Suprapubic skin (tissue), 4 donors: ENCODE measurements around the gene SF3A2. TPM values are rescaled to one million over a fixed set of nuclear protein-coding genes. Genes with fewer than 3 reads are reported as not detected.
A peak's percentile ranks its signal among the peaks of the same experiment; 100 is the strongest.

ENCODE experiments used
- DNase-seq, 2 donors: peaks; one replicate each; pipeline ENCODE4 v3.0.0-alpha.2; 2019; ENCODE audit warnings: low spot score in 2 of 2
- H3K27ac ChIP-seq: fragments of 200-600 bp; sonication (generic); one replicate; pipeline ENCODE4 v1.5.1; 2019
- H3K27me3 ChIP-seq: fragments of 200-600 bp; sonication (generic); one replicate; pipeline ENCODE4 v1.5.1; 2019
- H3K36me3 ChIP-seq: fragments of 200-600 bp; sonication (generic); one replicate; pipeline ENCODE4 v1.5.1; 2019
- H3K4me1 ChIP-seq: fragments of 200-600 bp; sonication (generic); one replicate; pipeline ENCODE4 v1.5.1; 2019
- H3K4me3 ChIP-seq: fragments of 200-600 bp; sonication (generic); one replicate; pipeline ENCODE4 v1.5.1; 2019; ENCODE audit warnings: mild to moderate bottlenecking
- H3K9me3 ChIP-seq: fragments of 200-600 bp; sonication (generic); one replicate; pipeline ENCODE4 v1.5.1; 2019
- EP300 ChIP-seq: sonication (generic); formaldehyde crosslinking; IDR thresholded peaks from one replicate; pipeline ENCODE4 v1.6.1; 2017; ENCODE audit warnings: antibody characterized with exemption
- POLR2A ChIP-seq, 2 donors: fragments of 450-650 bp; IDR thresholded peaks; one replicate each; pipeline ENCODE4 v1.6.1; 2017; ENCODE audit warnings: antibody characterized with exemption in 2 of 2, mild to moderate bottlenecking in 2 of 2, moderate library complexity in 2 of 2
- POLR2AphosphoS5 ChIP-seq, 3 donors: sonication (generic); formaldehyde crosslinking; IDR thresholded peaks; one replicate each; pipeline ENCODE4 v1.6.1; 2017; ENCODE audit warnings: antibody characterized with exemption in 3 of 3
- WGBS: methylation state at CpG from one replicate; pipeline ENCODE4 v1.1.5; 2018; 5-methylcytosine and 5-hydroxymethylcytosine counted together
- total RNA-seq, 4 donors: library from RNA; depleted of rRNA; stranded (reverse); fragments of >200 nt; gene quantifications; one replicate each; pipeline ENCODE4 v1.1.0, GENCODE V29; 2016
- TF ChIP-seq, protein P1 (sequence below), 2 donors: fragments of 200-600 bp in 1 of 2; fragments of 450-650 bp in 1 of 2; sonication (generic) in 1 of 2; IDR thresholded peaks; one replicate each; pipeline ENCODE4 v1.5.1; 2016 to 2019; ENCODE audit warnings: antibody characterized with exemption in 2 of 2, mild to moderate bottlenecking in 1 of 2, moderate library complexity in 1 of 2

The SF3A2 gene
- total RNA-seq, 4 donors from 2014 or later = 48.0 to 103 (median 64.8) TPM

DNA sequence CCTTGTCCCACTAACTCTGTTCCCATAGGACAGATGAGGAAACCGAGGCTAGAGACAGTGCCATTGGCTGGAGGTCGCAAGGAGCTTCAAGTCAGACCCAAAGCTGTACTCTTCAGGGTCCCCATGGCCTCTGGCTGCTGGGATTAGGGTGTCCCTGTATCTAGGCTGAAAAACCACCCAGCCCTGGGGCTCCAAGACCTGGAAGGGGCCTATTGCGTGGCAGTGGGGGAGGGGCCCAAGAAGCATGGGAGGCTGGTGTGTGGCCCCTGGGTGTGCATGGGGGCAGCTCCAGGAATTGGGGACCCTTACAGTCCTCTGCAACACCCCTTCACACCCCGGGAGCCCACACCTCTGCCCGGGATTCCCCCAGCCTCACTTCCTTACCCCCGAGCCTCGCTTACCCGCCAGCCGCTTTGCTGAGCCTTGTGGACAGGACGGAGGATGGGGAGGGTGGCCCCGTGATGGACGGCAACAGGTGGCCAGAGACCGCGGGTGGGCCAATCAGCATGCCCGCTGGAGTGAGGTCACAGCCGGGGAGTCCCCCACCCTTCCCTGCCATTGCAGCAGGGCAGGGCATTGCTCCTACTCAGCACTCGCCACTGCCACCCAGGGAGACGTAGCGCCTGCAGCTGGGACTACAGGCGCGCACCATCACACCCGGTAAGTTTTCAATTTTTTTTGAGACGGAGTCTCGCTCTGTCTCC lies 19.5 kb downstream of the SF3A2 start, which contains the start of gene JSRP1:
JSRP1 (minus strand) TSS at position 436 of the 704 bp plus-strand sequence. CDS start 1,103 bp downstream, outside the sequence.
- TF ChIP-seq EP300 (no peak), POLR2AphosphoS5 (IDR thresholded peaks at IDR 0.05) (no peak)
- no peak for DNase-seq
- Histone ChIP-seq H3K4me1 (peaks cover 37% of the 10 kb centered on the region), H3K27ac (no peak within 1 kb of the TSS), H3K27me3 (peaks cover 30% of the 10 kb centered on the region), H3K4me3 (no peak within 1 kb of the TSS), H3K9me3 (no peaks in the 10 kb centered on the region), H3K36me3 (no peaks in the 10 kb centered on the region)
- WGBS = 85% methylated on average over 14 of the region's 24 CpGs

DNA sequence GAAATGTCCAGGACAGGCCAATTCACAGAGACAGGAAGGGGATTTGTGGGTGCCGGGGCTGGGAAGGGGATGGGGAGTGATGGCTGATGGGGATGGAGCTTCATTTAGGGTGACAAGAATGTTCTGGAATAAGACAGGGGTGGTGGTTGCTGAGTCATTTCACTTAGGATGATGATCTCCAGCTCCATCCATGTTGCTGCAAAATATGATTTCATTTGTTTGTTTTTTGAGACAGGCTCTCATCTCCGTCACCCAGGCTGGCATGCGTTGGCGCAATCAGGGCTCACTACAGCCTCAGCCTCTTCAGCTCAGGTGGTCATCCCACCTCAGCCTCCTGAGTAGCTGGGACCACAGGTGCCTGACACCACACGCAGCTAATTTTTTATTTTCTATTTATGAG lies 22.7 kb downstream of the SF3A2 start:
- no peaks in the 10 kb centered on the region for H3K36me3 ChIP-seq
- no peak for DNase-seq
- H3K4me3 ChIP-seq = no peak overlapping the region
- peaks cover 12% of the 10 kb centered on the region for H3K4me1 ChIP-seq
- TF ChIP-seq POLR2AphosphoS5 (IDR thresholded peaks at IDR 0.05) (no peak), EP300 (no peak), POLR2A (IDR thresholded peaks at IDR 0.05) (no peak)
- TF ChIP-seq, protein P1, sequence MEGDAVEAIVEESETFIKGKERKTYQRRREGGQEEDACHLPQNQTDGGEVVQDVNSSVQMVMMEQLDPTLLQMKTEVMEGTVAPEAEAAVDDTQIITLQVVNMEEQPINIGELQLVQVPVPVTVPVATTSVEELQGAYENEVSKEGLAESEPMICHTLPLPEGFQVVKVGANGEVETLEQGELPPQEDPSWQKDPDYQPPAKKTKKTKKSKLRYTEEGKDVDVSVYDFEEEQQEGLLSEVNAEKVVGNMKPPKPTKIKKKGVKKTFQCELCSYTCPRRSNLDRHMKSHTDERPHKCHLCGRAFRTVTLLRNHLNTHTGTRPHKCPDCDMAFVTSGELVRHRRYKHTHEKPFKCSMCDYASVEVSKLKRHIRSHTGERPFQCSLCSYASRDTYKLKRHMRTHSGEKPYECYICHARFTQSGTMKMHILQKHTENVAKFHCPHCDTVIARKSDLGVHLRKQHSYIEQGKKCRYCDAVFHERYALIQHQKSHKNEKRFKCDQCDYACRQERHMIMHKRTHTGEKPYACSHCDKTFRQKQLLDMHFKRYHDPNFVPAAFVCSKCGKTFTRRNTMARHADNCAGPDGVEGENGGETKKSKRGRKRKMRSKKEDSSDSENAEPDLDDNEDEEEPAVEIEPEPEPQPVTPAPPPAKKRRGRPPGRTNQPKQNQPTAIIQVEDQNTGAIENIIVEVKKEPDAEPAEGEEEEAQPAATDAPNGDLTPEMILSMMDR (IDR thresholded peaks at IDR 0.05) = no peak
- H3K9me3 ChIP-seq = no peaks in the 10 kb centered on the region
- 91% methylated on average over 5 of the region's 5 CpGs for WGBS
- no peak overlapping the region for H3K27ac ChIP-seq
- H3K27me3 ChIP-seq = no peaks in the 10 kb centered on the region

DNA sequence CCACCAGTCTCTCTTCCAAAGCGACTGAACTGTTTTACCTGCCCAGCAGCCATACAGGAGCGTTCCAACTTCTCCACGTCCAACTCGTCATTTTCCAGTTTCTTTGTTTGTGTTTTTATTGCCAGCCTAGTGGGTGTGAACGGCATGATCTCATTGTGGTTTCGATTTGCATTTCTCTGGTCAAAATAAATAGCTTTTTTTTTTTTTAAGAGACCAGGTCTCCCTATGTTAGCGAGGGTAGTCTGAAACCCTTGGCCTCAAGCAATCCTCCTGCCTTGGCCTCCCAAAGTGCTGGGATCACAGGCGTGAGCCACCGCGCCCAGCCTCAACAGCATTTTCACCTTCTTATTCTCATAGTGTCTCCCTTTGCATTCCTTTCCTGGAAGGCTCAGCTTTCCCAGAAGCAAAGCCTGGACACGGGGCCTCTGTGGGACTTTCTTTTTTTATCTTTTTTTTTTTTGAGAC lies 23.7 kb downstream of the SF3A2 start:
- 52% methylated on average over 11 of the region's 11 CpGs for WGBS
- Histone ChIP-seq H3K4me1 (peaks cover 12% of the 10 kb centered on the region), H3K36me3 (no peaks in the 10 kb centered on the region), H3K4me3 (no peak overlapping the region), H3K9me3 (no peaks in the 10 kb centered on the region), H3K27ac (peak overlapping the region; percentile 76), H3K27me3 (no peaks in the 10 kb centered on the region)
- DNase-seq = no peak
- TF ChIP-seq EP300 (no peak), POLR2AphosphoS5 (IDR thresholded peaks at IDR 0.05) (no peak), POLR2A (IDR thresholded peaks at IDR 0.05) (no peak)
- TF ChIP-seq, protein P1 (IDR thresholded peaks at IDR 0.05) = no peak

DNA sequence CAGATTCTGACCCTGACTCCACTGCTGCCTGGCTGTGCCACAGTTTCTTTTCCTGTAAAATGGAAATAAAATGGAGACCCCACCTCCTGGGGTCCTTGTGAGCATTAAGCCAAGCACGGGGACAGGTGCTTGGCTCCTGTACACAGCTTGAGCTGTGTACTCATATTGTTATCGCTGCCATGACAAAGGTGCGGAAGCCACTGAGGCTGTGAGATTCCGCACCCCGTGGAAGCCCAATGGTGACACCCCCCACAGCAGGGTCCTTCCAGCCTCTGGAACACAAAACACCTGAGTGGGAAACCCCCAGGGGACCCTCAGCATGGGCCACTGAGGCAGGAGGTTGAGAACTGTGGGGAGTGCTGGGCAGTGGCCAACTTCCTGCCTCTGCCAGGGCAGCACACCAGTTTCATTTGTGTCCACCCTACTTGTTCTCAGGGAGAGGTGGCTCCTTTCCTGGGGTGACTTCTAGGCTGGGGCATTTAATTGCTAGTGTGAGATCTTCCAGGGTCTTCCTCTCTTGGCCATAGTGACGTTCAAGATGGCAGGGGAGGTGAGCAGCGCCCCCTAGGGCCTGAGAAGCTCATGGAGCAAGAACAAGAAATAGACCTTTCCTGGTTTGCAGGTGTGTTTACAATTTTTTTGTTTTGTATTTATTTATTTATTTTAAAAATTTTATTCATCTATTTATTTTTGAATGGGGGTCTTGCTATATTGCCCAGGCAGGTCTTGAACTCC lies 25.0 kb downstream of the SF3A2 start:
- Histone ChIP-seq H3K27ac (no peak overlapping the region), H3K9me3 (no peaks in the 10 kb centered on the region), H3K4me1 (peaks cover 16% of the 10 kb centered on the region), H3K4me3 (no peak overlapping the region), H3K27me3 (no peaks in the 10 kb centered on the region), H3K36me3 (no peaks in the 10 kb centered on the region)
- TF ChIP-seq POLR2AphosphoS5 (IDR thresholded peaks at IDR 0.05) (no peak), EP300 (no peak), POLR2A (IDR thresholded peaks at IDR 0.05) (no peak)
- TF ChIP-seq, protein P1 (IDR thresholded peaks at IDR 0.05) = peak; percentile 16 to 48
- 39% methylated on average over 3 of the region's 7 CpGs for WGBS
- no peak for DNase-seq

DNA sequence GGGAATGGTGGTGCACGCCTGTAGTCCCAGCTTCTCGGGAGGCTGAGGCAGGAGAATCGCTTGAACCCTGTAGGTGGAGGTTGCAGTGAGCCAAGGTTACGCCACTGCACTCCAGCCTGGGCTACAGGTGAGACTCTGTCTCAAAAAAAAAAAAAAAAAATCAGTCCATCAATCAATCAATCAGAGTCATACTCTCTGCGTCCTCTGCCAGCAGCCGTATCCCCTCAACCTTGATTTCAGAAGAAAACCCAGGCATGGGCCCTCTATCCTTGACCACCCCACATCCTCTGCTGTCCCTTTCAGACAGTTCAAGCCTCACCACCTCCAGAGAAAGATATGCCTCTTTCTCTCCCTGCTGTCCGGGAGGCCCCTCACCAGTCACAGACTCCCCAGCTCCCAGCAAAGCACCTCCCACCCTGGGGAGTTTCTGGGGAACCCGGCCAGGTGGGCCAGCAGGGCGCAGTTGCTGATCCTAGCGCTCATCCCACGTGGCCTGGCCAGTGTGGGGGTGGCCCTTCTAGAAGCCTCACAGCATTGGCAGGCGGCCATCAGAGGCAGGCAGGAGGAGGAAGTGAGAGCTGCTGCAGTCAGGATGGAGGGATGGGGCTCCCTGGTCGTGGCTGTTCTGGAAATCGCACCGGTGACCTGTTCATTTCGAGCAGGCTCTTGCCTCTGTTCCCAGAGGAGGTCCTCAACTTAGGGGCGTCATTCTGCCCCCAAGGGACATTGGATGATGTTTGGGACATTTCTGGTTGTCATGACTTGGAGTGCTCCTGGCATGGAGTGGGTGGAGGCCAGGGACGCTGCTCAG lies 29.8 kb downstream of the SF3A2 start:
- H3K36me3 ChIP-seq = no peaks in the 10 kb centered on the region
- TF ChIP-seq POLR2AphosphoS5 (IDR thresholded peaks at IDR 0.05) (no peak), POLR2A (IDR thresholded peaks at IDR 0.05) (peak in 1 of 2 donors; percentile 3)
- H3K27me3 ChIP-seq = no peaks in the 10 kb centered on the region
- peak in 1 of 2 donors; percentile 90 for DNase-seq
- H3K27ac ChIP-seq = no peak overlapping the region
- H3K4me1 ChIP-seq = peaks cover 29% of the 10 kb centered on the region
- 58% methylated on average over 14 of the region's 18 CpGs for WGBS
- no peak overlapping the region for H3K4me3 ChIP-seq
- no peaks in the 10 kb centered on the region for H3K9me3 ChIP-seq
